Skeletal muscle cell (primary cell): ENCODE results near the gene KDF1.

Experiments
- DNase-seq: peaks from one replicate; pipeline ENCODE4 v3.0.0-alpha.2; 2010; ENCODE audit warnings: low read depth
- H3K4me3 ChIP-seq: 2 replicates; pipeline ENCODE4 v1.5.1; 2011; ENCODE audit warnings: low read depth, mild to moderate bottlenecking, control low read depth, low read length, moderate library complexity

KDF1 gene

DNA sequence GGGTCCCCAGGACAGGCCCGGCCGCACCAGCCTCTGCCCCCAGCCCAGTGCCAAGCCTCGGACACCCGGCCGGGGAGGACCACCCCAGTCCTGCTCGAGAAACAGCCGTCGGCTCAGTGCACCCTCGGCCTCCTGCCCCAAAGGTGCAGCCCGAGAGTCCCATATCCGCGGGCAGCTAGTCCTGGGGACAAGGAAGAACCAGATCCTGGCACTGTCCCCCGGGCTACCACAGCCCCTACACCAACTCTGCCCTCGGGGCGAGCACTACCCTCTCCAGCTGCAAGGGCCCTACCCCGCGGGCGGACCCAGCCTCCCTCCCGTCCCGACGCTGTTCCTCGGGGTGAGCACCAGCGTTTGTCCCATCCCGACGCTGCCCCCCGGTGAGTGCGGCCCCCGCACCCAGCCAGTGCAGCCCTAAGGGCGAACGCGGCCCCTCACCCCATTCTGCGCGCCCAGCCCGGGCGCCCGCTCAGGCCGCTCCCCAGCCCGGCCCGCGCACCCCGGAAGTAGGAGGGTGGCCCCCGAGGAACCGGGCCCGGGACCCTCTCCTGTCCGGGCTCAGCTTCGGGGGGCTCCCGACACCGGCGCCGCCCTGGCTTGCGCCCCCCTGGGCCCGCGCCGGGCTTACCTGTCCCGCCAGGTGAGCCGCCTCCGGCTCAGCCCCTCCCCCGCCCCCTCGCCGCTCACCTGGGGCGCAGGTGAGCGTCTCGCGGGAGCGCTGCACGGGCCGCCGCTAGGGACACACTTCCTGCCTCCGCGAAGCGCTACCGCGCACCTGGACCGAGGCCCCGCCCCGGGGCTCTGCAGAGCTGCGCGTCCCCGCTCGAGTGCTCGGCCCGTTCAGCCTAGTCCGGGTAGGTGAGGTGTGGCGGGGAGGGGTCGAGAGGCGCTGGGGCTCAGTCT, at the start of gene KDF1:
Gene KDF1, minus strand, starts transcription at position 747 of the 903 bp plus-strand sequence. CDS start 8,088 bp downstream, outside the sequence.
- H3K4me3 ChIP-seq = peak within 1 kb of the TSS; percentile 34

GRCh38 chr1:27009601-27010197, 49.4 kb upstream of the KDF1 start:
- no peak for DNase-seq
- no peak overlapping the region for H3K4me3 ChIP-seq

More for the DNA sequence above, at the start of gene KDF1:
- DNase-seq = no peak

- H3K4me3 ChIP-seq = no peak overlapping the region
- no peak for DNase-seq
These were observed 47.8 kb upstream of the KDF1 start for GRCh38 chr1:27007909-27008582.

- no peak overlapping the region for H3K4me3 ChIP-seq
- no peak for DNase-seq
These were observed 46.4 kb upstream of the KDF1 start for GRCh38 chr1:27006683-27007082.

GRCh38 chr1:27005648-27006496, 45.6 kb upstream of the KDF1 start:
- no peak for DNase-seq
- no peak overlapping the region for H3K4me3 ChIP-seq

DNA sequence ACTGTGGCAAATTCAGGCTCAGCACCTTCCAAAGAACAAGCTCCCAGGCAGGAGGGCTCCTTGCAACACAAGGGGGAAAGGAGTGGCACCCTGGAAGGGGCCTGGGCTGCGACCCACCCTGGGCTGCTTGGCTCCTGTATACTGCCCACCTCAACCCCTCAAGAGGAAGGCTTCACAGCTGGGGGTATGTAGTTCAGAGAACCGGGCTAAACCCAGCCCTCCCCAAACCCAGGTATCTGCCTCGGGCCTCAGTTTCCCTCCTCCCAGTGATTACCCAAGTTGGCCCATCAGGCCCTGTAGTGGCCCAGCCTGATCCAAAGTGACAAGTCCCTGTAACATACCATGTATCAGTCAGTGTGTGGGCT, 44.9 kb upstream of the KDF1 start:
- H3K4me3 ChIP-seq = no peak overlapping the region
- no peak for DNase-seq

DNA sequence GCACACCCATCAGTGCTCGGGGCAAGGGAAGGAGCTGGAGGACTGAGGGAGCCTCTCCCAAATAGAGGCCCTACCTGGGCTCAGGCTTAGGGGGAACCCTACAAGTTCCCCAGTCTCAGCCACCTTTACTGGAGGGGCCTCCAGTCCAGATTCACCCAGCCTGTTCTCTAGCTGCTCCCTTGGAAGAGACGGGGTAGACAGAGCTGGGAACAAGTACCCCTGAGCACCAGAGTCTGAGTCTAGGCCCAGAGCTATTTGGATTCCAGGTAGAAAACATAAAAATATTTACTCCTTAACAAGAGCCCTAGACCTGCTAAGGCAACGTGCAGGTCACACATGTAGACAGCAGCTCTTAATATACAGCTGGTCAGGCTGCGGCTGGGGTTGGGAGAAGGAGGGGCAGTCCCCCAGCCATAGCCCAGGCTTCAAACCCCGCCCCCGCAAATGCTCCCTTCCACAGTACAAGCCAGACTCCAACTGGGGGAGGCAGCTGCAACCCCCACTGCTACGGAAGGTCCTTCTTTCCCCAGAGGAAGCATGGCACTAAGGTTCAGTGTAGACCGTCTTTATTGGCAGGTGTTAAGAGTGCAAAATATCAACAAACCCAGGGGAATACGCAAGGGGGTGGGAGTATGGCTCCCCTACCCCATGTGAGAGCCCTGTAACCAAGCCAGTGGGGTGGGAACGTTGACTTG, 44.4 kb upstream of the KDF1 start:
- DNase-seq = peak; percentile 47

GRCh38 chr1:27003745-27004470, 43.6 kb upstream of the KDF1 start:
- H3K4me3 ChIP-seq = no peak overlapping the region
- no peak for DNase-seq

More for the DNA sequence above, 44.4 kb upstream of the KDF1 start:
- H3K4me3 ChIP-seq = no peak overlapping the region

DNA sequence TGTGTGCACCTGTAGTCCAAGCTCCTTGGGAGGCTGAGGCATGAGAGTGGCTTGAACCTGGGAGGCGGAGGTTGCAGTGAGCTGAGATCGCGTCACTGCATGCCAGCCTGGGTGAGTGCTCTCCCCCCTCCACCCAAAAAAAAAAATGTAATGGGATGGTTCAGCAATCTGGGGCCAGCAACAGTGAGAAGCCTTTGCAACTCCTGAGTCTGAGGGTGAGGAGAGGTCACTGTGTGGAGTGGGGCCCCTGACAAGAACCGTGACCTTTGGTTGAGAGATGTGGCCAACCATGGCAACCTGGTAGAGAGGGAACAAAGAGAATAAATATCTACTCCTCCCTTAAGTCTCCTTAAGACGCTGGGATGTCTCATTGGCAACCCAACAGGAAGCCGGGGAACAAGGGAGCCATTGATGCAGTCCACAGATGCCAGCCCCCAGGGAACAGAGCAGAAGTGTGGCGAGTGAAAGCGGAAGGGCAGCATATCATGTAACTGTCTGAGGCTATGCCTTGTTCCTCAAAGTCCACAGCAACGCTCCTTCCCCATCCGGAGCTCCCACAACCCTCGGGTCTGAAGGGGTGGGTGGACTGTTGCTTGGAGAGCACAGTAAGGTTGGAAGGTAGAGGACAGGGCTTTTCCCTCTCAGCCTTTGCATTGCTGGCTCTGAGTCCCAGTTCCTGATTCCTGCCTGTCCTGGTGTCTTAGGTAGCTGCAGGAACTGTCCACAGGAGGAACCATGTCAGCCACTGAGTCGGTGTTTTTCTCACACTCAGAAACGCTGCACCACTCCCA, 41.5 kb upstream of the KDF1 start:
- no peak overlapping the region for H3K4me3 ChIP-seq
- no peak for DNase-seq

DNA sequence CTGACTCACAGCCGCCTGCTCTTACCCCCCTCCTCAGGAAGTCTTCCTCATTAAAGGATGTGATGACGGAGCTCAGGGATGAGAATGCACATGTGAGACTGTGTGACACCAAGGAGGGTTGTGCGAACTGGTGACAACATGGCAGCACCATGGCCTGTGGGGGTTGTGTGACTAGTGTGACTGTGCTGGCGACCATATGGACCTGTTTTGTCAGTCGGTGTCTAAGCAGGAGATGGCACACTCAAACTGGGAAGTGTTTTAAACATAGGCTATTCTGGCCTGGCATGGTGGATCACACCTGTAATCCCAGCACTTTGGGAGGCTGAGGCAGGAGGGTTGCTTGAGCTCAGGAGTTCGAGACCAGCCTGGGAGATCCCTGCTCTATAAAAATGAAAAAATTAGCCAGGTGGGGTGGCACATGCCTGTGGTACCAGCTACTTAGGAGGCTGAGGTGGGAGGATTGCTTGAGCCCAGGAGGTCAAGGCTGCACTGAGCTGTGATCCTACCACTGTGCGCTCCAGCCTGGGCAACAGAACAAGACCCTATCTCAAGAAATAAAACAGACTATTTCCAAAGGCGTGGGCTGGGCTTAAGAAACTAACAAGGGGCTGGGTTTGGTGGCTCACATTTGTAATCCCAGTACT, 40.7 kb upstream of the KDF1 start:
- peak; percentile 48 for DNase-seq
- no peak overlapping the region for H3K4me3 ChIP-seq

- H3K4me3 ChIP-seq = no peak overlapping the region
- DNase-seq = no peak
These were observed 40.0 kb upstream of the KDF1 start for GRCh38 chr1:27000090-27000816.

DNA sequence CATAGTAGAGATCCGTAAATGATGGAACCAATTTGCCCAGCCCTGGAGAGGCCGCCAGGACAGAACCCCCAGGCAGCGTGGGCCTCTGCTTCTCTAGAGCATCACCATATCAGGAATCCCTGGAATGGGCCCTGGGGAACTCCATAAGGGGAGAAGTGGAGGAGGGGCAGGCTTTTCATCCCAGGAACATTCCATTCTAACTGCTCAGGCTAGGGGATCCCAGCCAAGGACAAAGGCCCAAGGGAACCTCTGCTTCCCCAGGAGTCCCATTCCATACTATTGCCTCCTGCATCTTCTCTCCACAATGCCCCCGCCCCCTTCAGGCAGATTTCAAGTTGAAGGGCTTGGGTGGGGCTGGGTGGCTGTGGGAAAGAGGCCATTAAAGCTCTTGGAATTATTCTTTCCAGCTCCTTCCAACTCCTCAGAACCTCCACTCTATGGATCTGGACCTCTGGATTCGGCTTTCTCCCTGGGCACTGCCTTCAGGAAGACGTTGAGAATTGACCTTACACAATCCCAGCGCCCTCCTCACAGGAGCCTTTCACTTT, 39.2 kb upstream of the KDF1 start:
- no peak overlapping the region for H3K4me3 ChIP-seq
- peak; percentile 98 for DNase-seq

GRCh38 chr1:26998429-26999300, 38.4 kb upstream of the KDF1 start:
- DNase-seq = no peak
- peak overlapping the region; percentile 20 for H3K4me3 ChIP-seq

GRCh38 chr1:26996665-26997064, 36.4 kb upstream of the KDF1 start:
- peak overlapping the region; percentile 81 for H3K4me3 ChIP-seq
- DNase-seq = no peak

- H3K4me3 ChIP-seq = peak overlapping the region; percentile 81
- no peak for DNase-seq
These were observed 35.8 kb upstream of the KDF1 start for GRCh38 chr1:26996024-26996423.
